Measurements from ENCODE around the gene CAMSAP2. TPM values are rescaled to one million over a fixed set of nuclear protein-coding genes. Genes with fewer than 3 reads are reported as not detected.

CAMSAP2 gene
- total RNA-seq, 1 experiment from 2014 or later: 25.0 TPM

Other genes starting within 250 kb of the CAMSAP2 start
- gene KIF14, start 118.1 kb upstream of the CAMSAP2 start, total RNA-seq (2021; ENCODE audit: unreplicated experiment): 21.8 TPM
- 16.0 TPM for gene DDX59, start 69.0 kb upstream of the CAMSAP2 start, total RNA-seq (2021; ENCODE audit: unreplicated experiment)
- gene GPR25, start 134.1 kb downstream of the CAMSAP2 start, total RNA-seq (2021; ENCODE audit: unreplicated experiment): not detected
- gene INAVA, start 156.0 kb downstream of the CAMSAP2 start, total RNA-seq (2021; ENCODE audit: unreplicated experiment): 18.8 TPM